PC-3 (cell line): ENCODE measurements around the gene RABGAP1L. TPM values are rescaled to one million over a fixed set of nuclear protein-coding genes. Genes with fewer than 3 reads are reported as not detected.
A peak's percentile ranks its signal among the peaks of the same experiment; 100 is the strongest.

Source experiments
- ATAC-seq: fragments of 200-7000 bp; cut with Tn5 transposase; 2 replicates; pipeline ENCODE4 v1.9.1; 2020; ENCODE audit warnings: mild to moderate bottlenecking, moderate library complexity
- BruUV-seq: library from RNA; stranded (reverse); fragments of 400-500 nt; replicated peaks from 2 replicates; lab custom pipeline; 2021; lab: Mats Ljungman, UMichigan
- CTCF ChIA-PET: fragments of 300-600 bp; sonication (Branson Sonifier 250); formaldehyde crosslinking; loops from one replicate; lab custom pipeline; 2022; ENCODE audit warnings: antibody characterized with exemption; lab: Charles Lee
- POLR2A ChIA-PET: fragments of 300-600 bp; sonication (Branson Sonifier 250); formaldehyde crosslinking; loops from one replicate; lab custom pipeline; 2022; ENCODE audit warnings: antibody characterized with exemption; ENCODE audit not compliant: unreplicated experiment; lab: Charles Lee
- DNase-seq: peaks from one replicate; pipeline ENCODE4 v3.0.0-alpha.2; 2015
- H2AFZ ChIP-seq: fragments of 300-600 bp; sonication (generic); 2 replicates; pipeline ENCODE4 v1.6.0; 2016; ENCODE audit warnings: antibody characterized with exemption, low read length
- H3F3A ChIP-seq: fragments of 300-600 bp; sonication (generic); one replicate; pipeline ENCODE4 v1.6.0; 2017; ENCODE audit warnings: antibody characterized with exemption, low read length, control low read depth, mild to moderate bottlenecking; ENCODE audit not compliant: unreplicated experiment
- H3K27ac ChIP-seq: fragments of 300-600 bp; sonication (generic); 2 replicates; pipeline ENCODE4 v1.5.1; 2016; ENCODE audit warnings: mild to moderate bottlenecking, low read length
- H3K27me3 ChIP-seq: fragments of 300-600 bp; sonication (generic); 2 replicates; pipeline ENCODE4 v1.6.1; 2016; ENCODE audit warnings: low read length, mixed read lengths
- H3K36me3 ChIP-seq: fragments of 300-600 bp; sonication (generic); 2 replicates; pipeline ENCODE4 v1.6.1; 2016; ENCODE audit warnings: low read depth, mixed run types, low read length, mixed read lengths
- H3K4me1 ChIP-seq: fragments of 300-600 bp; sonication (generic); 2 replicates; pipeline ENCODE4 v1.5.1; 2016; ENCODE audit warnings: low read length; ENCODE audit not compliant: insufficient read depth
- H3K4me2 ChIP-seq: fragments of 300-600 bp; sonication (generic); 2 replicates; pipeline ENCODE4 v1.6.0; 2016; ENCODE audit warnings: low read length
- H3K4me3 ChIP-seq: fragments of 300-600 bp; sonication (generic); 2 replicates; pipeline ENCODE4 v1.5.1; 2016; ENCODE audit warnings: mild to moderate bottlenecking, low read length, mixed read lengths
- H3K79me2 ChIP-seq: fragments of 300-600 bp; sonication (generic); 2 replicates; pipeline ENCODE4 v1.6.1; 2017; ENCODE audit warnings: low read length, mixed read lengths
- H3K9ac ChIP-seq: fragments of 300-600 bp; sonication (generic); 2 replicates; pipeline ENCODE4 v1.6.0; 2016; ENCODE audit warnings: mild to moderate bottlenecking, low read length
- H3K9me2 ChIP-seq: fragments of 300-600 bp; sonication (generic); replicated peaks from 2 replicates; pipeline ENCODE4 v1.6.1; 2016; ENCODE audit warnings: mixed run types, low read length, mixed read lengths
- H3K9me3 ChIP-seq: fragments of 300-600 bp; sonication (generic); 2 replicates; pipeline ENCODE4 v1.6.1; 2016; ENCODE audit warnings: low read length, mixed read lengths
- H4K20me1 ChIP-seq: fragments of 300-600 bp; sonication (generic); 2 replicates; pipeline ENCODE4 v1.6.1; 2016; ENCODE audit warnings: low read length, mixed read lengths
- CTCF ChIP-seq: fragments of 300-600 bp; sonication (generic); conservative IDR thresholded peaks from 2 replicates; pipeline ENCODE4 v1.5.1; 2017; ENCODE audit warnings: antibody characterized with exemption, low read depth, mild to moderate bottlenecking, low read length
- EZH2 ChIP-seq: fragments of 300-600 bp; sonication (generic); IDR thresholded peaks from one replicate; pipeline ENCODE4 v1.6.1; 2017; ENCODE audit warnings: antibody characterized with exemption, mild to moderate bottlenecking, low read length; ENCODE audit not compliant: unreplicated experiment
- EZH2phosphoT487 ChIP-seq: fragments of 300-600 bp; sonication (generic); IDR thresholded peaks from 2 replicates; pipeline ENCODE4 v1.6.1; 2018; ENCODE audit warnings: mild to moderate bottlenecking, antibody characterized with exemption, low read length, borderline replicate concordance
- intact Hi-C: fragments of 100-400 bp; cut with micrococcal nuclease; formaldehyde crosslinking; loops from 2 replicates; pipeline ENCODE4 v1.9.0; 2023
- total RNA-seq: library from RNA; depleted of rRNA; stranded (reverse); fragments of >200 nt; gene quantifications from 2 replicates; pipeline ENCODE4 v1.2.3, GENCODE V29; 2014

Gene RABGAP1L
- total RNA-seq, 1 experiment from 2014 or later: 24.4 TPM

GRCh38 chr1:174812016-174812415 lies 652.7 kb downstream of the RABGAP1L start:
- H3K9me3 ChIP-seq: no peaks in the 10 kb centered on the region
- TF ChIP-seq EZH2phosphoT487 (no peak), EZH2 (no peak), CTCF (no peak)
- ChIA-PET POLR2A (no interaction called here), CTCF (no interaction called here)
- no peak overlapping the region for H3K4me2 ChIP-seq
- no peak overlapping the region for H2AFZ ChIP-seq
- no peaks in the 10 kb centered on the region for H3K79me2 ChIP-seq
- no peak overlapping the region for H3K4me3 ChIP-seq
- BruUV-seq: no TSS peak
- no peaks in the 10 kb centered on the region for H3K36me3 ChIP-seq
- no peaks in the 10 kb centered on the region for H4K20me1 ChIP-seq
- no peak for DNase-seq
- no peaks in the 10 kb centered on the region for H3F3A ChIP-seq
- H3K27me3 ChIP-seq: no peaks in the 10 kb centered on the region
- H3K27ac ChIP-seq: no peak overlapping the region
- peaks cover 11% of the 10 kb centered on the region for H3K4me1 ChIP-seq
- intact Hi-C loops: no loop called here
- H3K9ac ChIP-seq: no peak overlapping the region
- no peak for ATAC-seq
- no peaks in the 10 kb centered on the region for H3K9me2 ChIP-seq

GRCh38 chr1:174812656-174813055 lies 653.3 kb downstream of the RABGAP1L start:
- H3K4me3 ChIP-seq: no peak overlapping the region
- TF ChIP-seq EZH2: no peak
- no peak for TF ChIP-seq EZH2phosphoT487
- no peak for TF ChIP-seq CTCF
- H3K36me3 ChIP-seq: no peaks in the 10 kb centered on the region
- no peaks in the 10 kb centered on the region for H3K27me3 ChIP-seq
- no peaks in the 10 kb centered on the region for H4K20me1 ChIP-seq
- no peak overlapping the region for H3K27ac ChIP-seq
- no TSS peak for BruUV-seq
- peaks cover 11% of the 10 kb centered on the region for H3K4me1 ChIP-seq
- H3K79me2 ChIP-seq: no peaks in the 10 kb centered on the region
- ATAC-seq (no peak), DNase-seq (peak; percentile 6)
- CTCF ChIA-PET: no interaction called here
- no peaks in the 10 kb centered on the region for H3F3A ChIP-seq
- intact Hi-C loops: no loop called here
- POLR2A ChIA-PET: no interaction called here
- H3K4me2 ChIP-seq: no peak overlapping the region
- no peaks in the 10 kb centered on the region for H3K9me2 ChIP-seq
- H3K9me3 ChIP-seq: no peaks in the 10 kb centered on the region
- H2AFZ ChIP-seq: no peak overlapping the region
- no peak overlapping the region for H3K9ac ChIP-seq

GRCh38 chr1:174815036-174815435 lies 655.7 kb downstream of the RABGAP1L start:
- ATAC-seq: peak; percentile 95
- Histone ChIP-seq H3K9me2 (no peaks in the 10 kb centered on the region), H2AFZ (no peak overlapping the region), H3K27me3 (no peaks in the 10 kb centered on the region), H3K79me2 (no peaks in the 10 kb centered on the region), H3K36me3 (no peaks in the 10 kb centered on the region), H3F3A (no peaks in the 10 kb centered on the region), H3K9ac (peak overlapping the region; percentile 36; the same call in 1 of the 2 replicates), H3K4me1 (peaks cover 15% of the 10 kb centered on the region), H3K4me3 (no peak overlapping the region), H3K9me3 (no peaks in the 10 kb centered on the region), H3K27ac (peak overlapping the region; percentile 71), H3K4me2 (peak overlapping the region; percentile 36), H4K20me1 (no peaks in the 10 kb centered on the region)
- no TSS peak for BruUV-seq
- TF ChIP-seq CTCF (no peak), EZH2phosphoT487 (no peak), EZH2 (no peak)
- ChIA-PET POLR2A (no interaction called here), CTCF (no interaction called here)
- intact Hi-C loops: no loop called here
- DNase-seq: peak; percentile 84
